Testis (tissue), 3 donors: ENCODE results near the gene SND1. TPM values are rescaled to one million over a fixed set of nuclear protein-coding genes. Genes with fewer than 3 reads are reported as not detected.

ENCODE experiments used
- DNase-seq: peaks from one replicate; pipeline ENCODE4 v3.0.0-alpha.2; 2019
- H3K27ac ChIP-seq, 2 donors: fragments of 200-600 bp; sonication (generic); one replicate each; pipeline ENCODE4 v1.5.1; 2019
- H3K27me3 ChIP-seq: fragments of 200-600 bp; sonication (generic); one replicate; pipeline ENCODE4 v1.5.1; 2019
- H3K36me3 ChIP-seq: fragments of 200-600 bp; sonication (generic); one replicate; pipeline ENCODE4 v1.5.1; 2017; ENCODE audit warnings: low read depth; ENCODE audit errors: missing control alignments
- H3K4me1 ChIP-seq: fragments of 200-600 bp; sonication (generic); one replicate; pipeline ENCODE4 v1.5.1; 2019
- H3K4me3 ChIP-seq, 2 donors: fragments of 200-600 bp; sonication (generic); one replicate each; pipeline ENCODE4 v1.5.1; 2017 to 2019
- H3K9me3 ChIP-seq: fragments of 200-600 bp; sonication (generic); one replicate; pipeline ENCODE4 v1.5.1; 2017
- POLR2A ChIP-seq: fragments of 450-650 bp; IDR thresholded peaks from one replicate; pipeline ENCODE4 v1.6.1; 2017; ENCODE audit warnings: antibody characterized with exemption, mild to moderate bottlenecking, moderate library complexity
- WGBS, 2 donors: methylation state at CpG; one replicate each; pipeline ENCODE4 v1.1.5; 2018; 5-methylcytosine and 5-hydroxymethylcytosine counted together
- intact Hi-C: fragments of 100-400 bp; cut with DNase I; formaldehyde crosslinking; loops from one replicate; pipeline ENCODE4 v1.15.1; 2023; ENCODE audit warnings: low total_unique reads
- polyA plus RNA-seq: library from polyadenylated mRNA; stranded (reverse); fragments of 350-450 nt; fragmentation: Illumina TruSeq; extraction: RNeasy Lipid Tissue Mini Kit (QIAGEN cat#74804); gene quantifications from one replicate; pipeline ENCODE4 v1.2.3, GENCODE V29; 2014; ENCODE audit warnings: low read depth, low replicate concordance; ENCODE audit not compliant: insufficient read depth
- total RNA-seq, 2 donors: library from RNA; depleted of rRNA; stranded (reverse); fragments of >200 nt; gene quantifications; one replicate each; pipeline ENCODE4 v1.2.3, GENCODE V29; 2016
- TF ChIP-seq, protein P1 (sequence below), 3 experiments: fragments of 450-650 bp in 2 of 3; fragments of 200-600 bp in 1 of 3; sonication (generic) in 1 of 3; IDR thresholded peaks; one replicate each; pipeline ENCODE4 v1.5.1; 2016 to 2019; ENCODE audit warnings: antibody characterized with exemption in 3 of 3, mild to moderate bottlenecking in 2 of 3, moderate library complexity in 1 of 3

The SND1 gene
- total and polyA plus RNA-seq, 3 donors from 2014 or later = 132 to 207 (median 179) TPM

DNA sequence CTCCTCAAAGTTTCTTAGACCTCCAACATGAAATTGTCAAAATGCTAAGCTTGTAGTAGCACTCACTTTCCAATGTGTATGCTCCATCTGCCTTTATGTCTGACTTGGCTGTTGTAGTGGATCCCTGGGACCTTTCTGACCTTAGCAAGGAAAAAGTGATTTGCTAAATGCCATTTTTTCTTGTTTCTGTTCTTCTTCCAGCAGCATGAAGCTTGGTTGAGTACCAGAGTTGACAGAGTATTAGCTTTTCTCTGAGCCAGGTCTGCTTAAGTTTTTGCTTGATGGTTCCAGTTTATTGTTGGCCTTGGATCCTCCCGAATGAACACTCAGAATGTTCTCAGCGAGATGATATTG, 168.7 kb downstream of the SND1 start:
- TF ChIP-seq, protein P1, sequence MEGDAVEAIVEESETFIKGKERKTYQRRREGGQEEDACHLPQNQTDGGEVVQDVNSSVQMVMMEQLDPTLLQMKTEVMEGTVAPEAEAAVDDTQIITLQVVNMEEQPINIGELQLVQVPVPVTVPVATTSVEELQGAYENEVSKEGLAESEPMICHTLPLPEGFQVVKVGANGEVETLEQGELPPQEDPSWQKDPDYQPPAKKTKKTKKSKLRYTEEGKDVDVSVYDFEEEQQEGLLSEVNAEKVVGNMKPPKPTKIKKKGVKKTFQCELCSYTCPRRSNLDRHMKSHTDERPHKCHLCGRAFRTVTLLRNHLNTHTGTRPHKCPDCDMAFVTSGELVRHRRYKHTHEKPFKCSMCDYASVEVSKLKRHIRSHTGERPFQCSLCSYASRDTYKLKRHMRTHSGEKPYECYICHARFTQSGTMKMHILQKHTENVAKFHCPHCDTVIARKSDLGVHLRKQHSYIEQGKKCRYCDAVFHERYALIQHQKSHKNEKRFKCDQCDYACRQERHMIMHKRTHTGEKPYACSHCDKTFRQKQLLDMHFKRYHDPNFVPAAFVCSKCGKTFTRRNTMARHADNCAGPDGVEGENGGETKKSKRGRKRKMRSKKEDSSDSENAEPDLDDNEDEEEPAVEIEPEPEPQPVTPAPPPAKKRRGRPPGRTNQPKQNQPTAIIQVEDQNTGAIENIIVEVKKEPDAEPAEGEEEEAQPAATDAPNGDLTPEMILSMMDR (IDR thresholded peaks at IDR 0.05) = no peak
- no peak for TF ChIP-seq POLR2A
- no peak overlapping the region for H3K4me3 ChIP-seq
- H3K9me3 ChIP-seq = no peaks in the 10 kb centered on the region
- peak overlapping the region in 1 of 2 donors; percentile 17 for H3K27ac ChIP-seq
- no peaks in the 10 kb centered on the region for H3K27me3 ChIP-seq
- H3K36me3 ChIP-seq = no peaks in the 10 kb centered on the region
- no peak for DNase-seq
- H3K4me1 ChIP-seq = peaks cover 9% of the 10 kb centered on the region
- 36 to 50% methylated on average over 2 of the region's 2 CpGs for WGBS, 2 donors
- intact Hi-C loops = no loop called here

DNA sequence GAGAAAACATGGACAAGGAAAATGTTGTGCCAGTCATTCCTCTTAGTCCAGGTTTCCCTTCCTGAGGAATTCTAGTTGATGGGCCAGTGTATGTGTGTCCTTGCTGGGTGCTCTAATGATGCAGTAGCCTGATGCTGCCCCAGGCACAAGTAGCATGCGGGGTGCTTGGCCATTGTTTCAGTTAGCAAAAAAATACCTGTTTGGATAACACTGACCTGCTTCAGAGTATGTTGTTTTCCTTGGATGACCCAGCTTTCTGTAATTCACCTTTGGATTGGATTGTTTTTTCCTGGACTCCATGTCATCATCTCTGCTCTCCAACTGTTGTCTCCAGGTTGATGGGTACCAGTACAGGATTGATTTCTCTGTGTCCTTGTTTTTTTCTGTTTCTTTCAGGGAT, 169.2 kb downstream of the SND1 start:
- Histone ChIP-seq H3K4me3 (no peak overlapping the region), H3K9me3 (no peaks in the 10 kb centered on the region), H3K36me3 (no peaks in the 10 kb centered on the region), H3K4me1 (peaks cover 9% of the 10 kb centered on the region), H3K27me3 (no peaks in the 10 kb centered on the region), H3K27ac (peak overlapping the region in 1 of 2 donors; percentile 17)
- intact Hi-C loops = no loop called here
- WGBS, 2 donors = 59 to 67% methylated on average over 1 of the region's 1 CpG
- no peak for DNase-seq
- TF ChIP-seq POLR2A = no peak
- TF ChIP-seq, protein P1 (IDR thresholded peaks at IDR 0.05) = no peak

DNA sequence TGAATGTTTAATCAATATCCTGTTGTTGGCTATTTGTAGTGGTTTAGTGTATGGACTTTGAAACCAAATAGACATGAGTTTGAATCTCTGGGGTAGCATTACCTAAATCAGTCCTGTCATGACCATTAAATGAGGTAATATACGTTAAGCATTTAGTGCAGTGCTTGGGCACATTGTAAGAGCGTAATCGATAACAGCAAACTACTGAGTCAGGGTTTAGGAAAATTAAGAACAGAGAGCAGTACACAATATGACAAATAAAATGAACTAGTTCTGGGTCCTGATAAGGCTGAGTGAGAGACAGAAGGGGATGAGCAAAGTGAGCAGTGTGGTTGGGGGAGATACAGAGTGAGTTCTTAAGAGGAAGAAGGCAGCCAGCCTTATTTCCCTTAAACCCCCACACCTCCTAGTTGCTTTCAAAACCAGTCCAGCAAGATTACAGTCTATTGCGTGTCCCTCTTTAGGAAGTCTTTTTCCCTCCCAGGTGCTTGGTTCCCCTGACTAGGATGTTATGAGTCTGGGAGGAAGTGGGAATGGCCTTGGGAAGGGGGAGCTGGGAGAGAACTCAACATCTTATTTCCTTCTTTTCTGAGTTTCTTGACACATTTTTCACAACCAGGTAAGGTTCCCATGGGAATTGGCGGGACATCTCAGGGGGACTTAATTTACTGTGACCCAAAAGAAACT, 171.0 kb downstream of the SND1 start:
- WGBS, 2 donors = 88 to 94% methylated on average over 5 of the region's 5 CpGs
- Histone ChIP-seq H3K4me1 (peaks cover 9% of the 10 kb centered on the region), H3K27me3 (no peaks in the 10 kb centered on the region), H3K36me3 (no peaks in the 10 kb centered on the region), H3K4me3 (no peak overlapping the region), H3K27ac (no peak overlapping the region), H3K9me3 (no peaks in the 10 kb centered on the region)
- no peak for DNase-seq
- TF ChIP-seq, protein P1 (IDR thresholded peaks at IDR 0.05) = no peak
- no peak for TF ChIP-seq POLR2A
- intact Hi-C loops = no loop called here

DNA sequence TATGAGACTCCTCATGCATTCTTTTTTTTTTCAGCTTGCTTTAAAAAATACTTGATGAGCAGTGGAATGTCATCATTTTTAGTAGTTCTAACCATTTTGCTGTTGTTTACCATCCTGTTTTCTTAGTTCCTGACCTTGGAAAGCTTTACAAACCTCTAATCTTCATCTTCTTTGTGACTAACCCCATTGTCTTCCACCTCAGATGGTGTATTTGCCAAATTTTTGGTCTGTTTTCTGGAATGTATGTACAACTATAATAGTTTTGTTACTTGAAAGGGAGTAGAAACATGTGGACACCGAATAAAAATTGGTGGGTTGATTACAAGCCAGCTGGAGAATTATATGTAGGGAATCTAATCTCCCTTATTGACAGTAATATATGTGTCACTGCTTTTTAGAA, 172.7 kb downstream of the SND1 start:
- H3K27ac ChIP-seq = no peak overlapping the region
- no peak overlapping the region for H3K4me3 ChIP-seq
- no peaks in the 10 kb centered on the region for H3K36me3 ChIP-seq
- peaks cover 9% of the 10 kb centered on the region for H3K4me1 ChIP-seq
- no peaks in the 10 kb centered on the region for H3K27me3 ChIP-seq
- no peak for DNase-seq
- intact Hi-C loops = no loop called here
- TF ChIP-seq, protein P1 (IDR thresholded peaks at IDR 0.05) = no peak
- no peak for TF ChIP-seq POLR2A
- WGBS, 2 donors = 15 to 27% methylated on average over 1 of the region's 1 CpG
- no peaks in the 10 kb centered on the region for H3K9me3 ChIP-seq

DNA sequence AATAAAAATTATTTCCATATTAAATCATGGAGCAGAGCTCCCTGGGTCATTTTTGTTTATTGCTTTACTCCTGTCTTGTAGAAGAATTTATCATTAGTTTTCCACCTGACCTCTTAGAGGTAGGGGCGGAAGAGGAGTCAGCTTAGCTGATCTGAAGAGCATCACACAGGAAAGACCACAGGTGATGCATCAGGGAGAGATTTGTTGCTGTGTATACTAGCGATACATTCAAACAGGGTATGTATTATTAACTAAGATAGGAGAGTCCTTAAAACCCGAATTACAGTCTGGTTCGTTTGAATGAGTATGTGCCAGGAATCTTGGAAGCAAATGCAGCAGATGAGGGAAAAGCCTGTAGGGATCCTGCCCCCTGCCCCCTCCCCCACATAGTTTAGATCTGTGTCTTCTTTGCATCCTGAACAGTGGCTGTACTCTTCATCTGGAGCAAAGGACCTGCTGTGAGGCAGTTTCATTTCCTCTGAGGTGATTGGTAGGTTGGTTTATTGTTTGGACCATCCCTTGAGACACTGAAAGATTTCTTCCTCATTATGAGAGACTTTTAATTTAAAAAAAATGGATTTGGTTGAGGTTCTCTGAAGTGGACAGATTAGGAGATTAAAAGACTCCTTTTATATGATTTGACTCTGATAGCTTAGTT, 177.0 kb downstream of the SND1 start:
- Histone ChIP-seq H3K9me3 (no peaks in the 10 kb centered on the region), H3K36me3 (no peaks in the 10 kb centered on the region), H3K27me3 (no peaks in the 10 kb centered on the region), H3K4me1 (peaks cover 9% of the 10 kb centered on the region), H3K4me3 (no peak overlapping the region), H3K27ac (no peak overlapping the region)
- intact Hi-C loops = no loop called here
- no peak for TF ChIP-seq POLR2A
- TF ChIP-seq, protein P1 (IDR thresholded peaks at IDR 0.05) = no peak
- 74 to 78% methylated on average over 4 of the region's 4 CpGs for WGBS, 2 donors
- DNase-seq = no peak
